K562 (cell line): ENCODE results near the gene TMEM225B.

Experiments
- CTCF ChIP-seq, 3 experiments: IDR thresholded peaks in 2 of 3; conservative IDR thresholded peaks in 1 of 3; 2 replicates each; pipeline ENCODE4 v1.5.1; 2011 to 2012; ENCODE audit warnings: low read length in 3 of 3, mild to moderate bottlenecking in 3 of 3, control low read depth in 2 of 3, improper control_type of control experiment in 1 of 3, inconsistent platforms in 1 of 3, low read depth in 1 of 3, mixed read lengths in 1 of 3, moderate library complexity in 1 of 3; ENCODE audit not compliant: insufficient read depth in 2 of 3
- DNMT1 ChIP-seq: fragments of 450-650 bp; IDR thresholded peaks from 2 replicates; pipeline ENCODE4 v1.6.1; 2016; ENCODE audit warnings: antibody characterized with exemption, mild to moderate bottlenecking
- MAX ChIP-seq: sonication (generic); formaldehyde crosslinking; IDR thresholded peaks from 2 replicates; pipeline ENCODE4 v1.9.0; 2022; ENCODE audit warnings: mild to moderate bottlenecking, missing genetic modification reagents
- PRPF4 ChIP-seq: fragments of 200-400 bp; formaldehyde crosslinking; IDR thresholded peaks from one replicate; pipeline ENCODE4 v1.6.1; 2017; ENCODE audit warnings: low read length, low read depth, mild to moderate bottlenecking; ENCODE audit not compliant: insufficient read depth, poor library complexity, severe bottlenecking
- ZNF263 ChIP-seq: sonication (generic); formaldehyde crosslinking; IDR thresholded peaks from 2 replicates; pipeline ENCODE4 v1.8.0; 2022; ENCODE audit warnings: mild to moderate bottlenecking, missing genetic modification reagents, borderline replicate concordance

GRCh38 chr7:99588868-99589267, 9.2 kb upstream of the TMEM225B start:
- TF ChIP-seq DNMT1: no peak
- TF ChIP-seq CTCF (IDR thresholded peaks at IDR 0.05 in 2 of 3, conservative IDR thresholded peaks at IDR 0.05 in 1 of 3; ENCODE audit: insufficient read depth in 2 of 3, low read depth in 1 of 3, low read length in 3 of 3): no peak
- TF ChIP-seq PRPF4: no peak
- no peak for TF ChIP-seq MAX
- TF ChIP-seq ZNF263 (CRISPR knock-in tag): no peak
